HUDEP-2 (cell line): Measurements from ENCODE around the gene NR2C2AP.

Experiments used
- DNase-seq, 76 experiments: peaks; one replicate each; lab custom pipeline; 2025; ENCODE audit not compliant: unreplicated experiment in 76 of 76; lab: John Stamatoyannopoulos, UW

The NR2C2AP gene

DNA sequence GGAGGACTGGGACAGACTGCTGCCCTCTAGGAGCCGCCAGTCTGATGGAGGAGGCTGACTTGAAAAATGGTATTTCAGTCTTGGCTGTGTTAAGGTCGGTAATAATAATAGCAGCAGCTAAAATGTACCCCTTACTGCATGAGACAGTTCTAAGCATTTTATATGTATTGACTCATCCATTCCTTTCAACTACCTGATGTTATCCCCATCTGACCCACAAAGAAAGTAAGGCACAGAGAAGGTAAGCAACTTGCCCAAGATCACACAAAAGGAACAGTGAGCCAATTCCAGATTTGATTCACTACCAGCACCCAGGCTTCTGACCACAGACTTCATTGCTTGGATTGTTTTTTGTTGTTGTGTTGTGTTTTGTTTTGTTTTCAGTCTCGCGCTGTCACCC lies 12.6 kb upstream of the NR2C2AP start:
- no peak for DNase-seq

- peak in 47 of 76 experiments; percentile 7 to 68 (median 41) for DNase-seq
Observed at GRCh38 chr19:19214892-19215291, 11.7 kb upstream of the NR2C2AP start.

GRCh38 chr19:19214159-19214490 lies 10.9 kb upstream of the NR2C2AP start:
- DNase-seq = no peak

- DNase-seq = no peak
Observed at GRCh38 chr19:19213426-19214158, 10.4 kb upstream of the NR2C2AP start.

DNA sequence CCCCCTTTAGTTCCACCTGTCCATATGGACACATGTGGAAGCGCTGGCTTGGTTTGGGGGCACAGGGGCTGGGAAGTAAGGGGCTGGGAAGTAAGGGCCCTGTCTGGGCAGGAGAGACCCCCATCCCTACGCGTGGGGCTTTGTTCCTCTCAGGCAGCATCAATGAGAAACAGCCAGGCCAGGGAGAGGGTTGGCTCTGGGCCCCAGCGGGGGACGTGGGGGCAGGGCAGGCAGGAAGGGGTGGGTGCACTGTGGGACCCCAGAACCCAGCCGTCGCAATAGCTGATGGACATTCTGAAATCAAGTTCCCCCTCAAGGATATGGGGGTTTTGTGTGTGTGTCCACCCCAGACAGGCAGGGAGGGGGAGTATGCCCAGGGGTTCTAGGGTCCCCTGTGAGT lies 9.7 kb upstream of the NR2C2AP start:
- no peak for DNase-seq

GRCh38 chr19:19211499-19212420 lies 8.5 kb upstream of the NR2C2AP start, which contains the start of gene NCAN:
Gene NCAN, plus strand, starts transcription at chr19:19211958. Its CDS starts 4,996 bp downstream, at chr19:19216954.
- no peak for DNase-seq

GRCh38 chr19:19209372-19209771 lies 6.2 kb upstream of the NR2C2AP start:
- DNase-seq = no peak

- DNase-seq = peak in 58 of 76 experiments; percentile 20 to 82 (median 52)
Observed at GRCh38 chr19:19207637-19208572, 4.7 kb upstream of the NR2C2AP start.

DNA sequence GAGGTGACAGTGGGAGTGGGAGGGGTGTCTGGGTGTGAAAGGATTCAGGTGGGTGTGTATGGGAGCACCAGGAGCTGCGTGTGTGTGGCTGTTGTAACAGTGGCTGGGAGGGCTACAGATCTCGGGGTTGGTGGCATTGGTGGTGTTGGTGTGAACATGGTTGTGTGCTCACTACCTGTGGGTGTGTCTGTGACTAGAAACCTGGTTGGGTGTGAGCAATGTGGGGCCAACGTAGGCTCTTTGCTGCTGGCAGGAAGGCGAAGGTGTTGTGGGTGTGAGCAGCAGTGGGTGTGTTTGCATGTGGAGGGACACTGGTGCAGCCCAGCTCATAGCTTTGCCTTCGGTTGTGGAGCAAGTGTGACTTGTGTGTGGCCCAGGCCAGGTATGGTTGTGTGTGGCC lies 3.7 kb upstream of the NR2C2AP start:
- DNase-seq = no peak

- no peak for DNase-seq
Observed at GRCh38 chr19:19205416-19206410, 2.5 kb upstream of the NR2C2AP start.

DNA sequence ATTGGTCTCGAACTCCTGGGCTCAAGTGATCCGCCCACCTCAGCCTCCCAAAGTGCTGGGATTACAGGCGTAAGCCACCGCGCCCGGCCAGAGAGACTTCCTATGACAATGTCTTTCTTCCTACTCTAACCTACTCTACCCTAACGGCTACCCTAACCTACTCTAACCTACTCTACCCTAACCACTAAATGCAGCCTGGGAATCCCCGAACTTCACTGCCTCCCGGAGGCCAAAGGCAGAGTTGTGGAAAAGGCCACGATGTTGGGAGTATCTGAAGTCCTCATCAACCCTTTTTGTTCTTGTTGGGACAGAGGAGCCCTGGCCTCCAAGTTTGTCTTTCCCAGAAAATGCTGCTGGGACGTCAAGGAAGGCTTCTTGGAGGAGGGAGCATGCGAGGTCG lies 967 bp upstream of the NR2C2AP start:
- DNase-seq = no peak

DNA sequence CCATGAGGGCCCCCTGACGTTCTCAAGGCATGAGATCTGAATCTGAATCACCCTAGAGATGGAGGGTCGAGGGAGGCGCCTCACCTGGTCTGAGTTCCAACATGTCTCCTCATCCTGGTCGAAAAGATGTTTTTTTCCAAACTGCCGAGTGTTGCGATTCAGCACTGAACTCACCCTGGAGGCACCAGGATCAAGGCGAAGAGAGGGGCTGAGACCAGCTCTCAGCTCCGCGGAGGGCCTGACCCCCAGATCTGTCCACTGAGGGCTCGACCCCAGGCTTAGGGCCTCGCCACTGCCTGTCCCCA lies 555 bp downstream of the NR2C2AP start:
- peak in 2 of 76 experiments; percentile 16 to 69 for DNase-seq

DNA sequence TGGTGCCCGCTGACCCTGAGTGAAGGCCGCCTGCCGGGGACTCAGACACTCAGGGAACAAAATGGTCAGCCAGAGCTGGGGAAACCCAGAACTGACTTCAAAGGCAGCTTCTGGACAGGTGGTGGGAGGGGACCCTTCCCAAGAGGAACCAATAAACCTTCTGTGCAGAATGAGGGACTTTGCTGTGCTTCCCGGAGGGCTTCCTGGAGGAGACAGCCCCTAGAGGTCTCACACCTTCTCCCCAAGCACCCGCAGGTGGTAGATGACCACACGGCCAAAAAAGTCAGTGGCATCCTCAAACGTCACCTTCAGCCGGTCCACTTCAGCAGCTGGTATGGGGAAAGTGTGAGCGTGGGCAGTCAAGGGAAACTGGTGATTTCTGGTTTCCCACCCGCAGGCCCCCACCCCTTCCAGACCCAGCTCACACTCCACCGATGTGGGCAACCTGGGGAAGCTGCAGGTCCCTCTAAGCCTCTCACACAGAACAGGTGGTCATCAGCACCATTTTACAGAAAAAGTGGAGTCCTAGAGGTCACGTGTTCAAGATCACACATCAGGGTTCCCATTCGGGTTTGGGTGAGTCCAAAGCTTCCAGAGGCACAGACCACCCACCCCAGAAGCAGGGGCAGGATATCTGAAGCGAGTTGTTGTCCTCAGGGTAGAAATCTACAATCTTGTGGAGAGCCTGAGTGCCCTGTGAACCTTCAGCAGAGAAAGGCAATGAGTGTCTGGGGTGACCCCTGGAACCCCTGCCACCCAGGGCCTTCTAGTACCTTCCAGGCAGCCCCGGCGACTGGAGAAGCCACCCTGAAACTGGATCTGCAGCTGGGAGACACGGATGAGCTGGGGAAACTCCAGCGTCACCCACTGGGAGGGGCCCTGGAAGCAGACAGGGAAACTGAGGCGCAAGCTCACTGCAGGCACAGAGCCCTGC lies 1.2 kb downstream of the NR2C2AP start:
- no peak for DNase-seq

DNA sequence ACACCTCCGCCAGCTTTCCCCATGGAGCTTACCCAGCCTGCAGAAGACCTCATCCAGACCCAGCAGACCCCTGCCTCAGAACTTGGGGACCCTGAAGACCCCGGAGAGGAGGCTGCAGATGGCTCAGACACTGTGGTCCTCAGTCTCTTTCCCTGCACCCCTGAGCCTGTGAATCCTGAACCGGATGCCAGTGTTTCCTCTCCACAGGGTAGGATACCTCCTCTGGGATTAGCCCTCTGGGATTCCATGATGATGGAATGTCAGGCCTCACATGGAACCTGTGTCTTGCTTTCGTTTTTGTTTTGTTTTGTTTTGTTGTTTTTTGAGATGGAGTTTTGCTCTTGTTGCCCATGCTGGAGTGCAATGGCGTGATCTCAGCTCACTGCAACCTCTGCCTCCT lies 9.3 kb downstream of the NR2C2AP start:
- DNase-seq = no peak

GRCh38 chr19:19192910-19193423 lies 10.2 kb downstream of the NR2C2AP start:
- peak in 20 of 76 experiments; percentile 27 to 66 (median 54) for DNase-seq

- DNase-seq = peak; percentile 74 to 100 (median 99)
Observed at GRCh38 chr19:19192078-19192882, 10.9 kb downstream of the NR2C2AP start, which contains the start of the genes BORCS8 and RFXANK. Gene BORCS8, minus strand, starts transcription at chr19:19192152. Its CDS starts 35 bp downstream, at chr19:19192117. Gene RFXANK, plus strand, starts transcription at chr19:19192258. Its CDS starts 1,689 bp downstream, at chr19:19193947.

DNA sequence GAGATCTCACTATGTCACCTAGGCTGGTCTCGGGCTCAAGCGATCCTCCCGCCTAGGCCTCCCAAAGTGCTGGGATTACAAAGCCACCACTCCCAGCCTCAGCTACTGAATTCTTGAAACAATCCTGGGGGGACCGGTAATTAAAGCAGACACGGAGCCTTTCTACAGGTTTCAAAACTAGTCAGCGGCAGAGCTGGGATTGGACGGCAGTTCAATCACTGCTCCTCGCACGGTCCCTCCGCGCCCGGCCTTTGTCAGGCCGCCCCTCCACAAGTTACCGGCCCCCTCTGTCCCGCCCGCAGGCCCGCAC lies 11.5 kb downstream of the NR2C2AP start:
- DNase-seq = no peak
